A673 (cell line): ENCODE measurements around the gene MICAL3. TPM values are rescaled to one million over a fixed set of nuclear protein-coding genes. Genes with fewer than 3 reads are reported as not detected.
A peak's percentile ranks its signal among the peaks of the same experiment; 100 is the strongest.

Source experiments
- BruUV-seq: library from RNA; stranded (reverse); fragments of 400-500 nt; replicated peaks from 2 replicates; lab custom pipeline; 2021; lab: Mats Ljungman, UMichigan
- CTCF ChIA-PET: fragments of 300-600 bp; sonication (Branson Sonifier 250); formaldehyde crosslinking; loops from one replicate; lab custom pipeline; 2022; ENCODE audit warnings: antibody characterized with exemption; lab: Charles Lee
- POLR2A ChIA-PET: fragments of 300-600 bp; sonication (Branson Sonifier 250); formaldehyde crosslinking; loops from one replicate; lab custom pipeline; 2022; ENCODE audit warnings: antibody characterized with exemption; ENCODE audit not compliant: low non-redundant PET; lab: Charles Lee
- DNase-seq: peaks from one replicate; pipeline ENCODE4 v3.0.0-alpha.2; 2015; ENCODE audit warnings: low spot score
- H3K27ac ChIP-seq: fragments of 200-600 bp; sonication (generic); 2 replicates; pipeline ENCODE4 v1.5.1; 2016; ENCODE audit warnings: mixed run types, low read depth, mild to moderate bottlenecking, mixed read lengths, antibody characterized with exemption, low read length; ENCODE audit not compliant: poor library complexity, severe bottlenecking
- H3K27me3 ChIP-seq: fragments of 200-600 bp; sonication (generic); replicated peaks from 2 replicates; pipeline ENCODE4 v1.6.1; 2017; ENCODE audit warnings: mixed run types, low read depth, mild to moderate bottlenecking, mixed read lengths, antibody characterized with exemption, low read length; ENCODE audit not compliant: insufficient read depth, poor library complexity
- H3K36me3 ChIP-seq: fragments of 200-600 bp; sonication (generic); 2 replicates; pipeline ENCODE4 v1.6.1; 2016; ENCODE audit warnings: mixed run types, mild to moderate bottlenecking, mixed read lengths, antibody characterized with exemption, low read length; ENCODE audit not compliant: insufficient read depth, poor library complexity, severe bottlenecking
- H3K4me1 ChIP-seq: fragments of 200-600 bp; sonication (generic); 2 replicates; pipeline ENCODE4 v1.6.1; 2017; ENCODE audit warnings: mixed run types, mild to moderate bottlenecking, mixed read lengths, antibody characterized with exemption, low read length; ENCODE audit not compliant: insufficient read depth, poor library complexity, severe bottlenecking
- H3K4me3 ChIP-seq: fragments of 200-600 bp; sonication (generic); 2 replicates; pipeline ENCODE4 v1.5.1; 2016; ENCODE audit warnings: low read depth, mixed run types, mild to moderate bottlenecking, mixed read lengths, low read length; ENCODE audit not compliant: poor library complexity, severe bottlenecking
- H3K9me3 ChIP-seq: fragments of 200-600 bp; sonication (generic); 2 replicates; pipeline ENCODE4 v1.6.1; 2016; ENCODE audit warnings: mixed run types, low read depth, mild to moderate bottlenecking, mixed read lengths, antibody characterized with exemption, low read length; ENCODE audit not compliant: poor library complexity, severe bottlenecking
- EZH2 ChIP-seq: fragments of 200-600 bp; sonication (generic); IDR thresholded peaks from 2 replicates; pipeline ENCODE4 v1.6.1; 2017; ENCODE audit warnings: borderline replicate concordance, low read depth, mild to moderate bottlenecking, mixed read lengths, antibody characterized with exemption, low read length; ENCODE audit not compliant: poor library complexity, severe bottlenecking
- intact Hi-C: fragments of 100-400 bp; cut with micrococcal nuclease; formaldehyde crosslinking; loops from one replicate; pipeline ENCODE4 v1.10.0; 2022; ENCODE audit not compliant: unreplicated experiment
- total RNA-seq: library from RNA; stranded (reverse); gene quantifications from 2 replicates; pipeline ENCODE4 v1.2.3, GENCODE V29; 2021
- TF ChIP-seq, protein P1 (sequence below): fragments of 300-800, 200-600 bp; sonication (generic); conservative IDR thresholded peaks from 2 replicates; pipeline ENCODE4 v1.5.1; 2017; ENCODE audit warnings: low read depth, mild to moderate bottlenecking, antibody characterized with exemption, low read length, moderate library complexity, mixed read lengths

MICAL3 gene
- total RNA-seq, 1 experiment from 2014 or later, result 63.6 TPM

DNA sequence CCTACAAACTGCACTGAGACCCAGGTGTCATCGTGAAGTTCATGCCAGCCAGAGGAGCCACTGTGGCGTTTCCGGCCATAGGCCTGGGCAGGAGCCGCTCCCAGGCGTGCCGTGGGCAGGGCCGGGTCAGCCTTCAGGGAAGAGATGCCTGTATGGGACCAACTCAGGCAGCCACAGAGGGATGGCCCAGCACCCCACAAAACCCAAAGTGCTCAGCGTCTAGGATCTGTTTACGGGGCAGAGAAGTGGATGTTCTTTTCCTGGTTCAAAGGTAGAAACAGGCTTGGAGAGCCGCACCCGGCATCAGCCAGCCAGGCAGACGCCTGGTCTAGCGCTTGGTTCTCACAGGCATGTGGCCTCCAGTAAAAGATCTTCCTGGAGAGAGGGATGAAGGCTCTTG, 241.7 kb downstream of the MICAL3 start:
- DNase-seq, result no peak
- Histone ChIP-seq H3K36me3 (no peaks in the 10 kb centered on the region), H3K27me3 (no peaks in the 10 kb centered on the region), H3K9me3 (no peaks in the 10 kb centered on the region), H3K4me3 (no peak overlapping the region), H3K27ac (no peak overlapping the region), H3K4me1 (peaks cover 23% of the 10 kb centered on the region)
- no TSS peak for BruUV-seq
- POLR2A ChIA-PET, result no interaction called here
- CTCF ChIA-PET, result no interaction called here
- TF ChIP-seq EZH2, result no peak
- TF ChIP-seq, protein P1, sequence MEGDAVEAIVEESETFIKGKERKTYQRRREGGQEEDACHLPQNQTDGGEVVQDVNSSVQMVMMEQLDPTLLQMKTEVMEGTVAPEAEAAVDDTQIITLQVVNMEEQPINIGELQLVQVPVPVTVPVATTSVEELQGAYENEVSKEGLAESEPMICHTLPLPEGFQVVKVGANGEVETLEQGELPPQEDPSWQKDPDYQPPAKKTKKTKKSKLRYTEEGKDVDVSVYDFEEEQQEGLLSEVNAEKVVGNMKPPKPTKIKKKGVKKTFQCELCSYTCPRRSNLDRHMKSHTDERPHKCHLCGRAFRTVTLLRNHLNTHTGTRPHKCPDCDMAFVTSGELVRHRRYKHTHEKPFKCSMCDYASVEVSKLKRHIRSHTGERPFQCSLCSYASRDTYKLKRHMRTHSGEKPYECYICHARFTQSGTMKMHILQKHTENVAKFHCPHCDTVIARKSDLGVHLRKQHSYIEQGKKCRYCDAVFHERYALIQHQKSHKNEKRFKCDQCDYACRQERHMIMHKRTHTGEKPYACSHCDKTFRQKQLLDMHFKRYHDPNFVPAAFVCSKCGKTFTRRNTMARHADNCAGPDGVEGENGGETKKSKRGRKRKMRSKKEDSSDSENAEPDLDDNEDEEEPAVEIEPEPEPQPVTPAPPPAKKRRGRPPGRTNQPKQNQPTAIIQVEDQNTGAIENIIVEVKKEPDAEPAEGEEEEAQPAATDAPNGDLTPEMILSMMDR, result no peak
- intact Hi-C loops, result no loop called here

DNA sequence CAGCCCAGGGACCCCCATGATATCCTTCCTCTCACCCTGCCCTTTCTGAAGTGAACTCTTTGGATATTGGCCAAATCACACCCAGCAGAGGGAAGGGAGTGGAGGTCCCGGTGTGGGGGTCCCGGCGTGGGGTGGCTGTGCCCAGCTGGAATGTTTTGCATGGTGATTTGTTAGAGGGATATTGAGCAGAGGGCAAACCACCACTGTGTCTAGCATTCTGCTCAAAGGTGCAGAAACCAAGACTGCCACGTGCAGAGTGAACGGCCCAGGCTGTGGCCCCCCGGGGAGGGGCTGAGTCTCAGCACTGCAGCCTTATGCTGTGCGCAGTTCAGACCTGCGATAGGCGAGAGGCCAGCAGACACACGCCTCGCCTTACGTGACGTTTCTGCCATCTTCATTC, 242.2 kb downstream of the MICAL3 start:
- POLR2A ChIA-PET, result no interaction called here
- intact Hi-C loops, result no loop called here
- H3K4me1 ChIP-seq, result peaks cover 23% of the 10 kb centered on the region
- H3K9me3 ChIP-seq, result no peaks in the 10 kb centered on the region
- TF ChIP-seq, protein P1, result no peak
- no peak for TF ChIP-seq EZH2
- H3K27ac ChIP-seq, result peak overlapping the region; percentile 50
- H3K27me3 ChIP-seq, result no peaks in the 10 kb centered on the region
- H3K4me3 ChIP-seq, result no peak overlapping the region
- DNase-seq, result no peak
- CTCF ChIA-PET, result no interaction called here
- H3K36me3 ChIP-seq, result no peaks in the 10 kb centered on the region
- BruUV-seq, result no TSS peak

DNA sequence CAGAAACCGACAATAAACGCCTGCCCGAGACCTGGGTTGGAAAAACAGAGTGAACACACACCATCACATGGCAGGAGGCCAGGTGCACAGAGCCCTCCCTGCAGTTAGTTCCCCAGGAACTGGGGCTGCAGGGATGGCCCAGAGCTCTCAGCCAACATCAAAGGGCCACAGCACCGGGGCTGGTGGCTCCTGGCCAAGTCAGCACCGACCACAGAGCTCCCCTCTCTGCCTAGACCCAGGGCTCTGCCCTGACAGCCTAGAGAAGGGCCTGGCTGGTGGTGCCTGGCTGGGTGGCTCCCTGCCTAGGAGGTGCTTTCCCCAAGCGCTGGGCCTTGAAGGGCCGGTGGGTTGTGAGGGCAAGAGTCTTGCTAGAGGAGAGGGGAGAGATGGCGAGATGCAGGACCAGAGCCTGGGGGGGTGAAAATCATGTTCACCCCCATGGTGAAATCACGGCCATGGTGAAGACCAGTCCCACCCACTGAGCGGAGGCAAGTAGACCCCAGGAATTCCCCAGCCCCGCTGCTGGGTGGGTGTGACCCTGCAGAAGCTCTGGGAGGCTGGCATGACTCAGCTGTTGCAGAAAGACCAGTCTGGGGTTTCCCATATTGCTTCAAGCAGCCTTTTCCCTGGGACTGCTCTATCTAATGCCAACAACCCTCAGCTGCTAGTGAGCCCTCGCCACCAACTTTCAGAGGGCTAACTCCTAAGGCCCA, 242.9 kb downstream of the MICAL3 start:
- CTCF ChIA-PET, result no interaction called here
- POLR2A ChIA-PET, result interaction anchor here (0.6 kb wide), 1 partner anchor 59 kb away, joined by 3 read pairs; no protein-coding TSS in a partner anchor
- H3K4me1 ChIP-seq, result peaks cover 23% of the 10 kb centered on the region
- H3K4me3 ChIP-seq, result no peak overlapping the region
- H3K27me3 ChIP-seq, result no peaks in the 10 kb centered on the region
- H3K27ac ChIP-seq, result peak overlapping the region; percentile 50
- intact Hi-C loops, result no loop called here
- no peaks in the 10 kb centered on the region for H3K36me3 ChIP-seq
- H3K9me3 ChIP-seq, result no peaks in the 10 kb centered on the region
- BruUV-seq, result no TSS peak
- TF ChIP-seq EZH2, result no peak
- TF ChIP-seq, protein P1, result no peak
- DNase-seq, result peak; percentile 44
